HEK293 (cell line): Measurements from ENCODE around the gene HECTD4.
"Not testable (repeated sequence)": the region's sequence is repeated elsewhere in the genome, so short reads cannot be mapped to it uniquely, and the experiment has no call there.

Experiments used
- CTCF ChIA-PET: fragments of 350-600 bp; formaldehyde crosslinking; extraction: SDS; loops from one replicate; lab custom pipeline; 2021; ENCODE audit warnings: antibody characterized with exemption; lab: Yijun Ruan, JAX
- POLR2A ChIA-PET: fragments of 300-600 bp; formaldehyde crosslinking; extraction: SDS; loops from one replicate; lab custom pipeline; 2020; ENCODE audit warnings: antibody characterized with exemption, inconsistent platforms; lab: Yijun Ruan, JAX
- H3K27ac ChIP-seq: fragments of 200-500 bp; sonication (Bioruptor generic); 2 replicates; pipeline ENCODE4 v1.5.1; 2014; ENCODE audit warnings: low read depth, low read length, control low read depth, inconsistent platforms; ENCODE audit errors: extremely low read depth
- H3K36me3 ChIP-seq, 2 experiments: fragments of 200-500 bp in 1 of 2; sonication (Bioruptor generic) in 1 of 2; 1 replicate in 1 of 2; 2 replicates in 1 of 2; pipeline ENCODE4 v1.5.1; 2014 to 2017; ENCODE audit warnings: inconsistent platforms in 2 of 2, low read length in 2 of 2; ENCODE audit not compliant: control insufficient read depth in 2 of 2, insufficient read depth in 1 of 2
- H3K4me1 ChIP-seq: fragments of 200-500 bp; sonication (Bioruptor generic); 2 replicates; pipeline ENCODE4 v1.5.1; 2014; ENCODE audit warnings: mild to moderate bottlenecking, low read length, inconsistent platforms; ENCODE audit not compliant: control insufficient read depth, insufficient read depth
- H3K4me3 ChIP-seq: 2 replicates; pipeline ENCODE4 v1.5.1; 2011; ENCODE audit warnings: low read depth, mild to moderate bottlenecking, control low read depth, low read length, moderate library complexity
- H3K9me3 ChIP-seq: fragments of 200-500 bp; sonication (Bioruptor generic); 2 replicates; pipeline ENCODE4 v1.5.1; 2014; ENCODE audit warnings: low read depth, low read length, inconsistent platforms; ENCODE audit not compliant: control insufficient read depth, insufficient read depth
- SP7 ChIP-seq: fragments of 450-650 bp; formaldehyde crosslinking; IDR thresholded peaks from 2 replicates; pipeline ENCODE4 v1.5.1; 2016; ENCODE audit warnings: missing biosample characterization, missing genetic modification characterization
- ZNF121 ChIP-seq: fragments of 450-650 bp; formaldehyde crosslinking; IDR thresholded peaks from 2 replicates; pipeline ENCODE4 v1.5.1; 2016; ENCODE audit warnings: missing biosample characterization, missing genetic modification characterization

HECTD4 gene

DNA sequence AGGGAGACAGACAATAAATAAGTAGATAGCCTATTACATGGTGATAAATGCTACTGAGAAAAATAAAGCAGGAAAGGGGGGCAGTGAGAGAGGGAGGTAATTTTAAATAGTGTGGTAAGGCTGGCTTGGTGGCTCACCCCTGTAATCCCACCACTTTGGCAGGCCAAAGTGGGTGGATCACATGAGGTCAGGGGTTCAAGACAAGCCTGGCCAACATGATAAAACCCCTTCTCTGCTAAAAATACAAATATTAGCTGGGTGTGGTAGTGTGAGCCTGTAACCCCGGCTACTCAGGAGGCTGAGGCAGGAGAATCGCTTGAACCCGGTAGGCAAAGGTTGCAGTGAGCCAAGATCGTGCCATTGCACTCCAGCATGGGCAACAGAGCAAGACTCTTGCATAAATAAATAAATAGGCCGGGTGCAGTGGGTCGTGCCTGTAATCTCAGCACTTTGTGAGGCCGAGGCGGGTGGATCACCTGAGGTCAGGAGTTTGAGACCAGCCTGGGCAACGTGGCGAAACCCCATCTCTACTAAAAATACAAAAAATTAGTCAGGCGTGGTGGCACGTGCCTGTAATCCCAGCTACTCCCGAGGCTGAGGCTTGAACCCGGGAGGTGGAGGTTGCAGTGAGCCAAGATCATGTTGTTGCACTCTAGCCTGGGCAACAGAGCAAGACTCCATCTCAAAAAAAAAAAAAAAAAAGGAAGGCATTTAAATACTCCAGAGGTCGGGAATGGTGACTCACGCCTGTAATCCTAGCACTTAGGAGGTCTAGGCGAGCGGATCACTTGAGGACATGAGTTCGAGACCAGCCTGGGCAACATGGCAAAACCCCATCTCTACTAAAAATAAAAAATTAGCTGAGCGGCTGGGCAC lies 271.2 kb downstream of the HECTD4 start:
- H3K9me3 ChIP-seq, H3K36me3 ChIP-seq, H3K27ac ChIP-seq, H3K4me3 ChIP-seq: not testable (repeated sequence)
- CTCF ChIA-PET, result interaction anchor here (0.6 to 1.2 kb wide), 4 partner anchors 15 to 286 kb away, joined by 3 to 4 read pairs (median 3); no protein-coding TSS in a partner anchor
- TF ChIP-seq ZNF121 (peak; percentile 70), SP7 (tag by site-specific recombination) (0 out of 2 replicates have a peak, but pooled peaks have one; percentile 15)
- peaks cover 14% of the 10 kb centered on the region for H3K4me1 ChIP-seq
- POLR2A ChIA-PET, result interaction anchor here (0.7 to 5.9 kb wide), 3 partner anchors 14 to 1802 kb away, joined by 4 to 53 read pairs (median 14); partner anchors contain the start of gene TRAFD1
